NCI-H2081 treated with DMSO at 0.1 percent for 48 hours (cell line): ENCODE measurements around the gene TBX3.

ENCODE experiments used
- DNase-seq: peaks from one replicate; lab custom pipeline; 2025; lab: John Stamatoyannopoulos, UW

Gene TBX3

DNA sequence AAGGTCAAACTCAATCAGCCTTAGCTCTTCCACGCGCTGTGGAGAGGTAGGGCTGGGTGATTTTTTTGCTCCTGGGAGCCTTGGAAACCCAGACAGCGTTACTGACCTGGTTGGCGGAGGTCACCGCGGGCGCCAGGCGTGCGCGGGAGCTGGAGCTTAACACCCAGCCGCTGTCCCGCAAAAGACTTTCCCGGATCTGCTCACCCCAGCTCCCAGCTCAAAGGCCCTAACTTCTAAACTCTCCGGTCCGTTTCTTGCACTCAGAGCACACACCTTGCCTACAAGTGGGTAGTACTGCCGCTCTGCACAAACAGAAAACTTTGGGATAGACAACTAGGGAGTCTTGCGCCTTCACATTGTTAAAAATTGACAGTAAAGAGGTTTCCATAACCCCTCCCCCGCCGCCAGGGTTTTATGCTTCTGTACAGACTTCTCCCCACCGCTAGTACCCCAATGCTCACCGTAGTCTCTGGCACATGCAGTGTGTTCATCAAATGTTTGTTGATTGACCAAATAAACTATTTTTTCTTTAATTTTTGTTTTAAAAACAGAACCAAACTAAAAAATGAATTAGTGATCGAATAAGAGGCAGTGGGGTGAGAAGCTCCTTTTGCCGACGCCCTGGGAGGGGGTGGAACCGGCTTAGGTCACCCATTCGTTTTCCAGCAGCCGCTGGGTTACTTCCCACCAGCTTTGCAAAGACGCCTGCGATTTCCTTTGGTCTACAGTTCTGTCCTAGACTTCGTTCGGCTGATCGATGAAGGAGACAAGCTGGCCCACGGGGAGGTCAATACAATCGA, 12.7 kb upstream of the TBX3 start:
- no peak for DNase-seq

GRCh38 chr12:114695305-114695592, 11.3 kb upstream of the TBX3 start:
- DNase-seq, result no peak

DNA sequence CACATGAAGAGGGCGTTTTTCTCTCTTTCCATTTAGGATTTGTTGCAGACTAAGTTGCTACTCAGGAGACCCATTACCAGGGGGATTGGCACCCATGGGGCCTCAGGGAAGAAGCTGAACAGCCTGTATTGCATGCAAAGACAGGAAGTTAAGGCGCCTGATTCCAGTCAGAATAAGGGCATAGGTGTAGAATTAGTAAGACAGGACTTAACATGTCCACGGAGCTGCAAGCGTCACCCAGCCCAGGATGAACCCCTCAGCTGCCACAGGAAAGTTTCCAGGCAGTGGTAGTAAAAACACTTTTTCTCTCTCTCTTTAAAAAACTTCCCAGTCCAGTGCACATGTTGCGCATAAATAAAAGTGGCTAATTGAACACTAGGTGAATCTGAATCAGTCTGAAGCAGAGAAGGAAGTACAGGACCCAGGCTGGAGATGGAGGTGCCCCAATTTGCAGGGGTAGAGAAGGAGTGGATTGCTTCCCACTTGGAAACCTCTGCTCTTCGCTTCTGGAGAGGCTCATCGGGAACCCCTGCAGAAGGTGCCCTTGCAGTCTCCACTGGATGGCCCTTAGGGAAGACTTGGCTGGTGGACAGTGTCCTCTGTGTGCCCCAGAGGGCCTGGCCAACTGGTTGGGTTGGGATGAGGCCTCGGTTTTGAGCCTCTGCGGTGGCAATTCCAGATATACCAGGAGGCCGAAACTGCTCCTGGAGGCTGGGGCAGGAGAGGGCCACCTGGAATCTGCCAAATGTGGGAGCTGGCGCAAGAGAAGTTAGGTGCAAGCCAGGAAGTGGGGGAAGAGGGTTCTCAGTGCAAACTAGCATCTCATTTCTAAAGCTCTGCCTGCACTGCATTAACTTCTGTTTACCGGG, 10.7 kb upstream of the TBX3 start:
- DNase-seq, result no peak

GRCh38 chr12:114693532-114693931, 9.6 kb upstream of the TBX3 start:
- no peak for DNase-seq

DNA sequence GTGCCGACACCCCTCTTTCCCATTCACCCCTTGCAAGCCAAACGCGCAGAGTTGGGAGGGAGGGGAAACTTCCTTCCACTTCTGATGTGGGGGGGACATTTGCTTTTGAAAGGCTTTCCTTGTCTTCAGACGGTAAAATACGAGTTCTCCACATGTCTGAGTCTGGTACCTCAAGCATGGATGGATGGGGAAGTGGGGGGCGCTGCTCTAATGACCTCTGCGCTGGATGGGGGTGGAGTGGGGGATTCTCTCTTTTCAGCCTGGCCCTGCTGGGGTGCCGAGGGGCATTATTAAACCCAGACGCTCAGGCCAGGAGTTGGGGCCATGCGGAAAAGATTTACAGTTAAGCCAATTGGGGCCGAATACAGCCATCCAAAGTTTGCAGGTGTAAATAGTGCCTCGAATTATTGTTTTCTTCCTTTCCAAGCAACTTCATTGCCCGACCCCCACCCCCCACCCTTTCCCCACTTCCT, 9.1 kb upstream of the TBX3 start:
- DNase-seq, result no peak

DNA sequence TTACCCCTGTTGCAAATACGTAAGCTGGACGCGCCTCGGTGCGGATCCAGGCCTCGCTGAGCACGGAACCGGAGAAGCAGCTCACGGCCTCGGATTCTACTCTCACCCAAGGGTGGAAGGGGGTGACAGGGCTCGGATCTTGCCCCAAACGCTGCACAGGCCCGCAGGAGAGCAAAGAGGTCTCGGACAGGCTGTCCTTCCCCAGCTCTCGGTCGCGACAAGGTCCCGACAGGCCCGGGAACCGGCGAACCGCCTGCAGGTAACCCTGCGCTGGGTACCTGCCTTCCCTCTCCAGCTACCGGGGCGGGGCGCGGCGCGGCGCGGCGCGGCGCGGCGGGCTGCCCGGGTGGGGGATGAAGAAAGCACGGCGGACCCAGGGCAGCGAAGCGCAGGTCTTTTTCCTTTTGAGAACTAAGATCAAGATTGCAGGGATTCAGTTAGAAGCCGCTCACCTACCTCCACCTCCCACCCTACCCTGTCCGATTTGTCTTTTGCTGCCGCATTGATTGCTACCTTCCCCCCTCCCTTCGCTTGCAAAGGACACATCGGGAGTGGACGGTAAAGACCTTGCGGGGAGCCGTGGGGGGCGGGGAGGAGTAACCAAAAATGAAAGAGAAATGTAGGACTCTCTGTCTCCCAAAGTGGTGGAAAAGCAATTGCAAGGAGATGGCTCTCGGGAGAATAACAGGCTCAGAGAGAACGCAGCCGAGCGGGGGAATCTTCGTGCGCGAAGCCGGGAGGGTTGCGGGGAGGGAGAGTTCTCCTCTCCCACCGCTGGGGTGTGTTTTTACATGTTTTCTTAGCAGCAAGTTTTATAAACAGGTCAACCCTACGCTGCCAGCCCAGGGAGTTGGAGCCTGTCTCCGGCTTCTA, 8.4 kb upstream of the TBX3 start:
- DNase-seq, result no peak

DNA sequence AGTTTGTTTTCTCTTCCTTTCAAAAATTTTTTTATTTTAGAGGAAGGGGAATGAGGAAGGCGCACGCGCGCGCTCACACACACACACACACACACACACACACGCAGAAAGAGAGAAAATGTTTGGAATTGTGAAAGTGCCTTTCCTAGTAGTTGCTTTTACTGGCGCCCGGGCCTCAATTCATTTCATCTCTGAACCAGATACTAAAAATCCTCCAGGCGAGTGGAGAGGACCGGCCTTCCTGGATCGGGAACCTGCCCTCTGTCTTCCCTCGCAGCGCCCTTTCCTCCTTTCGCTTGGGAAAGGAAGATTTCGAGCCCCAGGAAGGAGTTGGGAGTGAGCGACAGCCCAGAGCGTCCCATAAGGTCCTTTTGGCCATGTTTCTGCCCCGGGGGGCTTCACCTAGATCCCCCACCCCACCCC, 7.8 kb upstream of the TBX3 start:
- no peak for DNase-seq

DNA sequence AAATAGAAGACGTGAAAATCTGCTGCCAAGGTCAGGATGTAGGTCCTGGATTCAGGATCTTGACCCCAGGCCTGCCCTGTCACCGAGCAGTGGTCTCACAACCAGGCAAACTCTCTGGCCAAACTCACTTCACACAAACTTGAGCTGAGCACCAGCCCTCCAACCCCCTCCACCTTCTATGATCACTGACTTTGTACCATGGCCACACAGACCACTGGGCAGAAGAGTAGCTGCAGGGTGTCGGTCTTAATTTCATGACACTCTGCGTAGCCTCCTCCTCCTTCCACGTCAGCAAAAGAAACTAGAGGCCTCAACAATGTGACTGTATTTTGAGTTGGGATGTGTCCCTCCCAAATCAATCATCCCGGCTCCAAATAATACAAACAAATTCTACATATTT, 7.2 kb upstream of the TBX3 start:
- no peak for DNase-seq

GRCh38 chr12:114690267-114691135, 6.5 kb upstream of the TBX3 start:
- DNase-seq, result no peak

DNA sequence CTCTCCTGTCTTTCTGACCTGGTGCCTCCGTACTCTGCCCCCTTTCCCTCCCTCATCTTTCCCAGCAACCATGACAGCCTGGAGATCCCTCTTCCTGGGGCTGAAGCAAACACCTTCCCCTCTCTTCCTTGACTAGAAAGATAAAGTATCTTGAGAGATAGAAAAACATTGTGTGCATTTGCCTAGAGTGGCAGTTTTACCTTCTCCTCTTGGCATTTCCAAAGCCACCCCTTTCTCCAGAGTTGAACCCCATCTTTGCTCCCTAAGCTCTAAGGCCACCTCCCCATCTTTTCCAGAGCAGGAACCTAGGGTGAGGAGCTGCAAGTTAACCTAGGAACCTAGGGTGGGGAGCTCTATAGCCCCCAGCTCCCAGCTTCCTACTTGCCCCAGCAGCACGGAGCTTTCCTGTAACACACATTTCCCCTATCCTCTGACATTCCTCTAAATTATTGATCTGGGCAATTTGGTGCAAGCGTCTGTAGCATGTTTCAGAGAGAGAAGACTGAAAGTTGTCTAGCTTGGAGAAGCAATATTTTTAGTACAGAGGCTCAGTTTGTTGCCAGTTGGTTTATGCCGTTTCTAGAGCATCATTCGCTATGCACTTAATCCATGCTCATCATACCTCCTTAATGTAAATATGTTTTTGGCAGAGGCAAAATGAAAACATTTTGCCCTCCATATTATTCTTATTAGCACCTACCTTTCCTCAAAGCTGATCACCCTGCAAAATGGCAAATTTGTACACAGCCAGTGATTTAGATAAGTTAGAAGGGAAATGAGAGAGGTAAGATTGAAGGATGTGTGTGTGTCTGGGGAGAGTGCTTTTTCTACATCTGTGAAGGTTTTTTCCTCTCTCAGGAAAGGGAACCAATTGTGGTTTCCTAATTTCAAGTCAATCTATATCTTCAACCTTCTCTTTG, 5.4 kb upstream of the TBX3 start:
- no peak for DNase-seq

GRCh38 chr12:114688256-114688845, 4.4 kb upstream of the TBX3 start:
- DNase-seq, result no peak

DNA sequence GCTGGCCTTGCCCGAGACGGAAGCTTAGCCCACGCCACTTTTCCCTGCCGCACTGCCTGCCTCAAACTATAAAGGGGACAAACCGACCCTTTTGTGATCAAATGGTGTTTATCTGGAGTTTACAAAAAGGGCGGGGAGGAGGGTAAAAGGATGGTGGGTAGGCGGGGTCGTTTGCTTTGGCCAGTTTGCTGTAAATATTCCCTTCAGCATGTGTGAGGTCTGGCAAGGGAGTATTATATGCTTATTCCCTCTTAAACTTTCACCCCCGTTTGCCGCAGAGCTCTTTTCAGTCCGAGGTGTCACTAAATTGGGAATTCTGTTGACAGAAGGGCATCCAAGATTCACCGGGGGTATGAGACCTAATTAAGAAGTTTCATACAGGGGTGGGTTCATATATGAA, 3.8 kb upstream of the TBX3 start:
- no peak for DNase-seq

- DNase-seq, result no peak
Observed at GRCh38 chr12:114686773-114687500, 3.0 kb upstream of the TBX3 start.

DNA sequence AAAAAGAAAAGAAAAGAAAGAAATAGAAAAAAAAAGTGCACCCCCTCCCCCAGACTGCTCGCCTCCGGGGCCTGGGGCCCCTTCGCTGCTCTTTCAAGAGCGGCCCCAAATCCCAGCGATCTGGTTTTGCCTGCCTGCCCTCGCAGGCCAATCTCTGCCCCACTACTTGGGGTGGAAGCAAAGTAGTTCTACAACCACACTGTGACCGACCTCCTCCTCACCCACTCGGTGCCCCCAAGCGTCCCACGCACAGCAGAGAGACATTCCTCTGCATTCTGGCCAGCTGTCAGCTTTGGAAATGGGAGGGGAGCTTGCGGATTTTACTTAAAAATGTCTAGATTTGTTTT, 2.4 kb upstream of the TBX3 start:
- no peak for DNase-seq

DNA sequence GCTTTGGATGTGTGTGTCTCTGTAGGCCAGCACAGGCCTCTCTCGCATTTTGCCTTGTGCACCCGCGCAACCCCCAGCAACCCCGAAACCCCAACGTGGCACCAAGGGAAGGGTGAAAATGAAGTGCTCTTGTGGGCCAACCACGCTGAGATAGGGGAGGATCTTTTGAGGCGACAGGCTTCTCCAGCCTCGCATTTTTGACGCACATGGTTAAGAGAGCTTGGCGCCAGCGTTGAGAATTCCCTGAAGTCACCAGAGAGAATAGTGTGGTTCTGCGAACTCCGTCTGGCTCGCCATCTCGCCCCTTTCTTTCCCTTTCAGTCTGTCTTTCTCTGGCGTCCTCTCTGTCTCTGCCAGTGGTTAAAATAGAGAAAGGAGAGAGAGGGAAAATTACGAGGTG, 1.9 kb upstream of the TBX3 start:
- no peak for DNase-seq

DNA sequence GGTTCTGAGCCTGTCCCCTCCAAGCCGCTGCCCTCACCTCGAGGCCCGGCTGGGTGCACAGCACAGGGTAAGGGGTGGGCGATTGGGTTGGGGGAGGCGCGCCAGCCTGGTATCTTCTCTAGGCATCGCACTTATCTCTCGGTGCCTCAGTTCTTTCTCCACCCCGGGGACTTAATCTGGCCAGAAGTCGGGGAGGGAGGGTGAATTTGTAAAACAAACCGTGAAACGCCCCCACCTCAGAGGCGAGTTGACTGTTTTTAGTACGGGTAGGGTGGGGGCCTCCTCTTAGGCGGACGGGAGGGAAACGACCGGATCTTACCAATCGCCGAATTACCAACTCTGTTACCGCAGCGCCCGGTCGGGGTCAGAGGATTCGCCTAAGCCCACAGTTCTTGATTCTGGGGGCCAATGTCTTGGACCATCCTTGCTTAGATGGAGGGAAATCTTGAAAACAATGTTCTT, 1.4 kb upstream of the TBX3 start:
- no peak for DNase-seq

- DNase-seq, result no peak
Observed at GRCh38 chr12:114684870-114685273, 897 bp upstream of the TBX3 start.

DNA sequence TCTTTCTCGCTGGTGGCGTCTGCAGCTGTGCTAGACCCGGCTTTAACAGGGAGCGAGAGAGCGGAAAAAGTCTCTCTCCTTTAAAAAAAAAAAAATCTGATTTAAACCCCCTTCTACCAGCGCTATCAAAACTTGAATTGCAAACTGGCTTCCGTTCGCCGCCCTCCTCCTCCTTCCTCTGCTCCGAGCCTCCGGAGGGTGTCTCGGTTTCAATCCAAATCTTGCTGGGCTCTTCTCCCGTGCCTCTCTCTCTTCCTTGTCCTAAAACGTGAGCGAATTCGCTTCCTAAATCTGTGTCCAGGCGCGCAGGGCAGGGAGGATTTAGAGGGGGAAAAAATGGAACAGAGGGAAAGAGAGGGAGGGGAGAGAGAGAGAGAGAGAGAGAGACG, 272 bp downstream of the TBX3 start:
- DNase-seq, result no peak
